B cell (primary cell): Measurements from ENCODE around the gene ADGRV1. TPM values are rescaled to one million over a fixed set of nuclear protein-coding genes. Genes with fewer than 3 reads are reported as not detected.

Source experiments
- ATAC-seq: fragments of 200-7000 bp; cut with Tn5 transposase; one replicate; pipeline ENCODE4 v1.10.0; 2021; ENCODE audit warnings: low read depth, mild to moderate bottlenecking, moderate number of reproducible peaks, moderate library complexity
- CTCF ChIA-PET: fragments of 350-600 bp; sonication (Branson Sonifier 250); formaldehyde crosslinking; loops from one replicate; lab custom pipeline; 2021; ENCODE audit warnings: antibody characterized with exemption, inconsistent platforms; lab: Charles Lee
- POLR2A ChIA-PET: fragments of 350-600 bp; sonication (Branson Sonifier 250); formaldehyde crosslinking; loops from one replicate; lab custom pipeline; 2021; ENCODE audit warnings: antibody characterized with exemption; lab: Charles Lee
- DNase-seq: peaks from one replicate; pipeline ENCODE4 v3.0.0; 2013
- H2AFZ ChIP-seq: 2 replicates; pipeline ENCODE4 v1.6.1; 2012; ENCODE audit warnings: mild to moderate bottlenecking, low read depth, low read length; ENCODE audit not compliant: insufficient read depth, poor library complexity, severe bottlenecking
- H3K27ac ChIP-seq, 2 donors: 1 replicate in 1 of 2; 2 replicates in 1 of 2; pipeline ENCODE4 v1.5.1; 2012 to 2013; ENCODE audit warnings: low read length in 2 of 2, mild to moderate bottlenecking in 2 of 2, moderate library complexity in 1 of 2
- H3K27me3 ChIP-seq, 4 experiments: fragments of 200-600 bp in 1 of 4; sonication (generic) in 1 of 4; replicated peaks in 1 of 4; 1 replicate in 2 of 4; 2 replicates in 2 of 4; pipeline versions ENCODE4 v1.6.1 to v1.7.0; 2013 to 2016; ENCODE audit warnings: low read length in 3 of 4, mild to moderate bottlenecking in 2 of 4, mixed read lengths in 1 of 4, moderate library complexity in 1 of 4; ENCODE audit not compliant: insufficient read depth in 4 of 4, control insufficient read depth in 3 of 4; ENCODE audit errors: control extremely low read depth in 1 of 4
- H3K36me3 ChIP-seq, 2 experiments: replicated peaks in 1 of 2; 1 replicate in 1 of 2; 2 replicates in 1 of 2; pipeline versions ENCODE4 v1.6.1 to v1.7.1; 2013; ENCODE audit warnings: low read length in 1 of 2; ENCODE audit not compliant: insufficient read depth in 2 of 2, control insufficient read depth in 1 of 2; ENCODE audit errors: control extremely low read depth in 1 of 2, extremely low read depth in 1 of 2
- H3K4me1 ChIP-seq, 2 donors: fragments of 200-600 bp in 1 of 2; sonication (generic) in 1 of 2; 1 replicate in 1 of 2; 2 replicates in 1 of 2; pipeline versions ENCODE4 v1.5.1 to v1.6.1; 2013 to 2017; ENCODE audit warnings: low read length in 2 of 2; ENCODE audit not compliant: control insufficient read depth in 2 of 2, insufficient read depth in 2 of 2
- H3K4me2 ChIP-seq: replicated peaks from 2 replicates; pipeline ENCODE3; 2012; ENCODE audit warnings: mild to moderate bottlenecking, low read depth, low read length; ENCODE audit not compliant: poor library complexity, severe bottlenecking
- H3K4me3 ChIP-seq, 5 experiments: fragments of 200-600 bp in 1 of 5; sonication (generic) in 1 of 5; 1 replicate in 3 of 5; 2 replicates in 2 of 5; pipeline versions ENCODE4 v1.5.1 to v1.7.0; 2011 to 2016; ENCODE audit warnings: low read length in 4 of 5, mild to moderate bottlenecking in 4 of 5, low read depth in 2 of 5, control low read depth in 1 of 5, moderate library complexity in 1 of 5; ENCODE audit not compliant: insufficient read depth in 1 of 5; ENCODE audit errors: control extremely low read depth in 1 of 5, extremely low read depth in 1 of 5
- H3K79me2 ChIP-seq: fragments of 200-600 bp; sonication (generic); one replicate; pipeline ENCODE4 v1.6.0; 2016; ENCODE audit warnings: low read length; ENCODE audit not compliant: control insufficient read depth, insufficient read depth
- H3K9ac ChIP-seq: fragments of 200-600 bp; sonication (generic); 2 replicates; pipeline ENCODE4 v1.6.1; 2017; ENCODE audit warnings: mild to moderate bottlenecking, low read length, moderate library complexity
- H3K9me3 ChIP-seq, 3 donors: one replicate each; pipeline versions ENCODE4 v1.6.1 to v1.7.1; 2013; ENCODE audit warnings: low read length in 2 of 3; ENCODE audit not compliant: control insufficient read depth in 2 of 3, insufficient read depth in 1 of 3; ENCODE audit errors: control extremely low read depth in 1 of 3
- H4K20me1 ChIP-seq: 2 replicates; pipeline ENCODE4 v1.6.0; 2012; ENCODE audit warnings: mild to moderate bottlenecking, low read length; ENCODE audit not compliant: insufficient read depth, control insufficient read depth, poor library complexity, severe bottlenecking
- H3K27ac Mint-ChIP-seq: one replicate; pipeline ENCODE4 v1.8.0; 2021; ENCODE audit warnings: mixed read lengths
- H3K27me3 Mint-ChIP-seq: one replicate; pipeline ENCODE4 v1.8.0; 2021; ENCODE audit warnings: mixed read lengths
- H3K4me1 Mint-ChIP-seq: one replicate; pipeline ENCODE4 v1.8.0; 2021; ENCODE audit warnings: mixed read lengths
- H3K4me3 Mint-ChIP-seq: one replicate; pipeline ENCODE4 v1.8.0; 2021; ENCODE audit warnings: mixed read lengths
- H3K9me3 Mint-ChIP-seq: one replicate; pipeline ENCODE4 v1.8.0; 2022; ENCODE audit warnings: mixed read lengths; ENCODE audit not compliant: insufficient read depth
- CTCF ChIP-seq: fragments of 200-600 bp; IDR thresholded peaks from one replicate; pipeline ENCODE4 v1.8.0; 2022; ENCODE audit warnings: antibody characterized with exemption, mild to moderate bottlenecking
- EZH2 ChIP-seq: IDR thresholded peaks from 2 replicates; pipeline ENCODE4 v1.6.1; 2012; ENCODE audit warnings: borderline replicate concordance, low read depth, mild to moderate bottlenecking, moderate library complexity, low read length; ENCODE audit not compliant: insufficient read depth, poor library complexity, severe bottlenecking
- WGBS: methylation state at CpG from one replicate; pipeline ENCODE4 v1.1.5; 2013; ENCODE audit warnings: missing lambda C conversion rate; ENCODE audit not compliant: insufficient coverage; 5-methylcytosine and 5-hydroxymethylcytosine counted together
- intact Hi-C: fragments of 100-400 bp; cut with micrococcal nuclease; formaldehyde crosslinking; loops from one replicate; pipeline ENCODE4 v1.10.0; 2022
- polyA plus RNA-seq: library from polyadenylated mRNA; depleted of rRNA; stranded (reverse); fragments of >200 nt; gene quantifications from 2 replicates; pipeline ENCODE4 v1.2.3, GENCODE V29; 2012
- total RNA-seq, 2 donors: library from RNA; stranded (reverse); fragments of 120-200 nt in 1 of 2; gene quantifications; 1 replicate in 1 of 2; 2 replicates in 1 of 2; pipeline versions ENCODE4 v1.2.3 to v1.2.4, GENCODE V29; 2013 to 2022

Gene ADGRV1
- total and polyA plus RNA-seq, 2 donors (not counting 1 experiment from before 2014, with no cell fraction given) = 0.07 TPM; not detected in 1

- Mint-ChIP-seq H3K9me3 (no peaks in the 10 kb centered on the region), H3K4me1 (no peaks in the 10 kb centered on the region), H3K27ac (no peak overlapping the region), H3K4me3 (no peak overlapping the region), H3K27me3 (peaks cover 9% of the 10 kb centered on the region)
- ATAC-seq = no peak
- intact Hi-C loops = no loop called here
- H3K4me3 ChIP-seq = no peak overlapping the region
- no peaks in the 10 kb centered on the region for H3K27me3 ChIP-seq
- no peak overlapping the region for H3K27ac ChIP-seq
- H3K36me3 ChIP-seq = no peaks in the 10 kb centered on the region
- H3K9me3 ChIP-seq = no peaks in the 10 kb centered on the region
- no peak for DNase-seq
- H3K4me2 ChIP-seq = no peak overlapping the region
- ChIA-PET POLR2A (no interaction called here), CTCF (interaction anchor here (0.7 to 1.5 kb wide), 3 partner anchors 11 to 351 kb away, joined by 3 read pairs; no protein-coding TSS in a partner anchor)
- TF ChIP-seq EZH2 = no peak
- no peak for TF ChIP-seq CTCF
- no peak overlapping the region for H2AFZ ChIP-seq
- H3K4me1 ChIP-seq = no peaks in the 10 kb centered on the region
- 29% methylated on average over 4 of the region's 4 CpGs for WGBS
- H3K79me2 ChIP-seq = no peaks in the 10 kb centered on the region
- H4K20me1 ChIP-seq = no peaks in the 10 kb centered on the region
- H3K9ac ChIP-seq = no peak overlapping the region
Observed at GRCh38 chr5:90786756-90787155, 228.2 kb downstream of the ADGRV1 start.

- Histone ChIP-seq H3K4me1 (no peaks in the 10 kb centered on the region), H3K9ac (no peak overlapping the region), H3K36me3 (no peaks in the 10 kb centered on the region), H3K9me3 (peaks cover 0 to 6% (median 0%) of the 10 kb centered on the region in 3 donors), H3K79me2 (no peaks in the 10 kb centered on the region), H3K27me3 (peaks cover 0 to 4% (median 0%) of the 10 kb centered on the region in 4 experiments), H3K4me2 (no peak overlapping the region), H3K27ac (no peak overlapping the region), H2AFZ (no peak overlapping the region), H4K20me1 (no peaks in the 10 kb centered on the region), H3K4me3 (no peak overlapping the region)
- ATAC-seq = no peak
- ChIA-PET POLR2A (no interaction called here), CTCF (interaction anchor here (1.2 to 2.6 kb wide), 4 partner anchors 9 to 12 kb away, joined by 3 to 12 read pairs (median 6); no protein-coding TSS in a partner anchor)
- H3K27me3 Mint-ChIP-seq = peaks cover 19% of the 10 kb centered on the region
- no peak overlapping the region for H3K4me3 Mint-ChIP-seq
- H3K9me3 Mint-ChIP-seq = peaks cover 5% of the 10 kb centered on the region
- H3K27ac Mint-ChIP-seq = no peak overlapping the region
- intact Hi-C loops = no loop called here
- no CpG with 5 or more reads among the region's 3 CpGs for WGBS
- H3K4me1 Mint-ChIP-seq = no peaks in the 10 kb centered on the region
- no peak for DNase-seq
- TF ChIP-seq EZH2 (no peak), CTCF (no peak)
Observed at GRCh38 chr5:90792725-90793124, 234.1 kb downstream of the ADGRV1 start.
